ENCODE data around the gene NDUFS5.
"Not testable (repeated sequence)": the region's sequence is repeated elsewhere in the genome, so short reads cannot be mapped to it uniquely, and the experiment has no call there.

The NDUFS5 gene

GRCh38 chr1:39016604-39017171, 9.5 kb upstream of the NDUFS5 start:
- no peak for DNase-seq

- no peak for DNase-seq
Observed at GRCh38 chr1:39017266-39017665, 8.9 kb upstream of the NDUFS5 start.

GRCh38 chr1:39020494-39020893, 5.7 kb upstream of the NDUFS5 start:
- not testable (repeated sequence) for DNase-seq

GRCh38 chr1:39021426-39021825, 4.7 kb upstream of the NDUFS5 start:
- no peak for DNase-seq

- no peak for DNase-seq
Observed at GRCh38 chr1:39023140-39023539, 3.0 kb upstream of the NDUFS5 start.

- DNase-seq: no peak
Observed at GRCh38 chr1:39026866-39027507, 837 bp downstream of the NDUFS5 start.

- no peak for DNase-seq
Observed at GRCh38 chr1:39034114-39034654, 8.0 kb downstream of the NDUFS5 start.

GRCh38 chr1:39036678-39037077, 10.5 kb downstream of the NDUFS5 start:
- no peak for DNase-seq

GRCh38 chr1:39043513-39043912, 17.4 kb downstream of the NDUFS5 start:
- no peak for DNase-seq

GRCh38 chr1:39044762-39045161, 18.6 kb downstream of the NDUFS5 start:
- no peak for DNase-seq

- no peak for DNase-seq
Observed at GRCh38 chr1:39045231-39045630, 19.1 kb downstream of the NDUFS5 start.

GRCh38 chr1:39046613-39047210, 20.6 kb downstream of the NDUFS5 start:
- no peak for DNase-seq

GRCh38 chr1:39047374-39048229, 21.5 kb downstream of the NDUFS5 start:
- no peak for DNase-seq

- DNase-seq: no peak
Observed at GRCh38 chr1:39048745-39049370, 22.7 kb downstream of the NDUFS5 start.

GRCh38 chr1:39050001-39050400, 23.9 kb downstream of the NDUFS5 start:
- no peak for DNase-seq

GRCh38 chr1:39051193-39051850, 25.2 kb downstream of the NDUFS5 start:
- not testable (repeated sequence) for DNase-seq

- no peak for DNase-seq
Observed at GRCh38 chr1:39051956-39052355, 25.8 kb downstream of the NDUFS5 start.

GRCh38 chr1:39055213-39055710, 29.1 kb downstream of the NDUFS5 start:
- not testable (repeated sequence) for DNase-seq

- not testable (repeated sequence) for DNase-seq
Observed at GRCh38 chr1:39061516-39061915, 35.4 kb downstream of the NDUFS5 start.

- DNase-seq: no peak
Observed at GRCh38 chr1:39061951-39062350, 35.8 kb downstream of the NDUFS5 start.

GRCh38 chr1:39063191-39063590, 37.0 kb downstream of the NDUFS5 start:
- no peak for DNase-seq

GRCh38 chr1:39063775-39064174, 37.6 kb downstream of the NDUFS5 start:
- no peak for DNase-seq

Measured in effector CD8-positive, alpha-beta T cell (primary cell).